PC-3 (cell line): ENCODE results near the gene SLC19A2. TPM values are rescaled to one million over a fixed set of nuclear protein-coding genes. Genes with fewer than 3 reads are reported as not detected.

Experiments used
- ATAC-seq: fragments of 200-7000 bp; cut with Tn5 transposase; 2 replicates; pipeline ENCODE4 v1.9.1; 2020; ENCODE audit warnings: mild to moderate bottlenecking, moderate library complexity
- BruUV-seq: library from RNA; stranded (reverse); fragments of 400-500 nt; replicated peaks from 2 replicates; lab custom pipeline; 2021; lab: Mats Ljungman, UMichigan
- CTCF ChIA-PET: fragments of 300-600 bp; sonication (Branson Sonifier 250); formaldehyde crosslinking; loops from one replicate; lab custom pipeline; 2022; ENCODE audit warnings: antibody characterized with exemption; lab: Charles Lee
- POLR2A ChIA-PET: fragments of 300-600 bp; sonication (Branson Sonifier 250); formaldehyde crosslinking; loops from one replicate; lab custom pipeline; 2022; ENCODE audit warnings: antibody characterized with exemption; ENCODE audit not compliant: unreplicated experiment; lab: Charles Lee
- DNase-seq: peaks from one replicate; pipeline ENCODE4 v3.0.0-alpha.2; 2015
- H2AFZ ChIP-seq: fragments of 300-600 bp; sonication (generic); 2 replicates; pipeline ENCODE4 v1.6.0; 2016; ENCODE audit warnings: antibody characterized with exemption, low read length
- H3F3A ChIP-seq: fragments of 300-600 bp; sonication (generic); one replicate; pipeline ENCODE4 v1.6.0; 2017; ENCODE audit warnings: antibody characterized with exemption, low read length, control low read depth, mild to moderate bottlenecking; ENCODE audit not compliant: unreplicated experiment
- H3K27ac ChIP-seq: fragments of 300-600 bp; sonication (generic); 2 replicates; pipeline ENCODE4 v1.5.1; 2016; ENCODE audit warnings: mild to moderate bottlenecking, low read length
- H3K27me3 ChIP-seq: fragments of 300-600 bp; sonication (generic); 2 replicates; pipeline ENCODE4 v1.6.1; 2016; ENCODE audit warnings: low read length, mixed read lengths
- H3K36me3 ChIP-seq: fragments of 300-600 bp; sonication (generic); 2 replicates; pipeline ENCODE4 v1.6.1; 2016; ENCODE audit warnings: low read depth, mixed run types, low read length, mixed read lengths
- H3K4me1 ChIP-seq: fragments of 300-600 bp; sonication (generic); 2 replicates; pipeline ENCODE4 v1.5.1; 2016; ENCODE audit warnings: low read length; ENCODE audit not compliant: insufficient read depth
- H3K4me2 ChIP-seq: fragments of 300-600 bp; sonication (generic); 2 replicates; pipeline ENCODE4 v1.6.0; 2016; ENCODE audit warnings: low read length
- H3K4me3 ChIP-seq: fragments of 300-600 bp; sonication (generic); 2 replicates; pipeline ENCODE4 v1.5.1; 2016; ENCODE audit warnings: mild to moderate bottlenecking, low read length, mixed read lengths
- H3K79me2 ChIP-seq: fragments of 300-600 bp; sonication (generic); 2 replicates; pipeline ENCODE4 v1.6.1; 2017; ENCODE audit warnings: low read length, mixed read lengths
- H3K9ac ChIP-seq: fragments of 300-600 bp; sonication (generic); 2 replicates; pipeline ENCODE4 v1.6.0; 2016; ENCODE audit warnings: mild to moderate bottlenecking, low read length
- H3K9me2 ChIP-seq: fragments of 300-600 bp; sonication (generic); replicated peaks from 2 replicates; pipeline ENCODE4 v1.6.1; 2016; ENCODE audit warnings: mixed run types, low read length, mixed read lengths
- H3K9me3 ChIP-seq: fragments of 300-600 bp; sonication (generic); 2 replicates; pipeline ENCODE4 v1.6.1; 2016; ENCODE audit warnings: low read length, mixed read lengths
- H4K20me1 ChIP-seq: fragments of 300-600 bp; sonication (generic); 2 replicates; pipeline ENCODE4 v1.6.1; 2016; ENCODE audit warnings: low read length, mixed read lengths
- EZH2 ChIP-seq: fragments of 300-600 bp; sonication (generic); IDR thresholded peaks from one replicate; pipeline ENCODE4 v1.6.1; 2017; ENCODE audit warnings: antibody characterized with exemption, mild to moderate bottlenecking, low read length; ENCODE audit not compliant: unreplicated experiment
- EZH2phosphoT487 ChIP-seq: fragments of 300-600 bp; sonication (generic); IDR thresholded peaks from 2 replicates; pipeline ENCODE4 v1.6.1; 2018; ENCODE audit warnings: mild to moderate bottlenecking, antibody characterized with exemption, low read length, borderline replicate concordance
- intact Hi-C: fragments of 100-400 bp; cut with micrococcal nuclease; formaldehyde crosslinking; loops from 2 replicates; pipeline ENCODE4 v1.9.0; 2023
- total RNA-seq: library from RNA; depleted of rRNA; stranded (reverse); fragments of >200 nt; gene quantifications from 2 replicates; pipeline ENCODE4 v1.2.3, GENCODE V29; 2014
- TF ChIP-seq, protein P1 (sequence below): fragments of 300-600 bp; sonication (generic); conservative IDR thresholded peaks from 2 replicates; pipeline ENCODE4 v1.5.1; 2017; ENCODE audit warnings: antibody characterized with exemption, low read depth, mild to moderate bottlenecking, low read length

The SLC19A2 gene
- total RNA-seq, 1 experiment from 2014 or later = 11.0 TPM

DNA sequence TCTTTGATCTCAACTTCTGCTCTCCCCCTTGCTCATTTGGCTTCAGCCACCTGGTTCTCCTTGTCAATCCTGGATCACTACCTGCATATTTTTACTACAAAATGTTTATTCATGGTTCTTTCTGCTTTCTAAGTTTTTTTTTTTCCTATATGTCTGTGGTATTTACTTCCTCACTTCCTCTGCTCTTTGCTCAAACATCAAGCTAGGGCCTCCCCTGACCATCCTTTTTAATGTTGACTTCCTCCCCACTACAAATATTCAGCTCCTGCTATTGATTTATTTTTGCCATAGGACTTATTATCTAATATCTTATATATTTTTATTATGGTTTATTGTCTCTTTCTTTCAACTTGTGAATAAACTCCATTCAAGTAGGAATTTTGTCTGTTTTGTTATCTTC lies 14.1 kb upstream of the SLC19A2 start:
- ChIA-PET POLR2A (no interaction called here), CTCF (no interaction called here)
- ATAC-seq (no peak), DNase-seq (no peak)
- Histone ChIP-seq H3K4me1 (peaks cover 4% of the 10 kb centered on the region; the same call in 1 of the 2 replicates), H4K20me1 (no peaks in the 10 kb centered on the region), H3F3A (no peaks in the 10 kb centered on the region), H3K36me3 (no peaks in the 10 kb centered on the region), H3K4me2 (no peak overlapping the region), H3K9ac (no peak overlapping the region), H3K9me3 (no peaks in the 10 kb centered on the region), H2AFZ (no peak overlapping the region), H3K9me2 (no peaks in the 10 kb centered on the region), H3K4me3 (no peak overlapping the region), H3K79me2 (no peaks in the 10 kb centered on the region), H3K27ac (no peak overlapping the region), H3K27me3 (no peaks in the 10 kb centered on the region)
- no TSS peak for BruUV-seq
- TF ChIP-seq, protein P1, sequence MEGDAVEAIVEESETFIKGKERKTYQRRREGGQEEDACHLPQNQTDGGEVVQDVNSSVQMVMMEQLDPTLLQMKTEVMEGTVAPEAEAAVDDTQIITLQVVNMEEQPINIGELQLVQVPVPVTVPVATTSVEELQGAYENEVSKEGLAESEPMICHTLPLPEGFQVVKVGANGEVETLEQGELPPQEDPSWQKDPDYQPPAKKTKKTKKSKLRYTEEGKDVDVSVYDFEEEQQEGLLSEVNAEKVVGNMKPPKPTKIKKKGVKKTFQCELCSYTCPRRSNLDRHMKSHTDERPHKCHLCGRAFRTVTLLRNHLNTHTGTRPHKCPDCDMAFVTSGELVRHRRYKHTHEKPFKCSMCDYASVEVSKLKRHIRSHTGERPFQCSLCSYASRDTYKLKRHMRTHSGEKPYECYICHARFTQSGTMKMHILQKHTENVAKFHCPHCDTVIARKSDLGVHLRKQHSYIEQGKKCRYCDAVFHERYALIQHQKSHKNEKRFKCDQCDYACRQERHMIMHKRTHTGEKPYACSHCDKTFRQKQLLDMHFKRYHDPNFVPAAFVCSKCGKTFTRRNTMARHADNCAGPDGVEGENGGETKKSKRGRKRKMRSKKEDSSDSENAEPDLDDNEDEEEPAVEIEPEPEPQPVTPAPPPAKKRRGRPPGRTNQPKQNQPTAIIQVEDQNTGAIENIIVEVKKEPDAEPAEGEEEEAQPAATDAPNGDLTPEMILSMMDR = no peak
- TF ChIP-seq EZH2 (no peak), EZH2phosphoT487 (no peak)
- intact Hi-C loops = no loop called here

DNA sequence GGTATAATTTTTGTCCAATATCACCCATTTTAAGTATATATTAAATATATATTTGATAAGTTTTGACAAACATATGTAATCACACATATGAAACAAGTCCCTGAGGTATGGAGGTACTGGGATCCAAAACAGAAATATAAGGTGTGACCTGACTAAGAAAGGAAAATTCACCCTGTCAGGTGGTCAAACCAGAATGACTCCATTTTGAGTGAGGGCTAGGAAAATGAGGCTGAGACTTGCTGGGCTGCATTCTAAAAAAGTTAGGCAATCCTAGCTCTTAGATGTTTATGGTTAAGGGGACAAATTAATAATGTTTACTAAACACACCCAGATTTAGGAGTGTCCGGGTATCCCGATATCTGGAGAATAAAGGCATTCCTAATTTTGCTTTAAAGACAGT lies 11.6 kb upstream of the SLC19A2 start:
- Histone ChIP-seq H3K9ac (no peak overlapping the region), H3K79me2 (no peaks in the 10 kb centered on the region), H3K4me2 (no peak overlapping the region), H3K9me2 (no peaks in the 10 kb centered on the region), H3K4me3 (no peak overlapping the region), H2AFZ (no peak overlapping the region), H3K36me3 (no peaks in the 10 kb centered on the region), H3K27me3 (no peaks in the 10 kb centered on the region), H4K20me1 (no peaks in the 10 kb centered on the region), H3K4me1 (peaks cover 4% of the 10 kb centered on the region; the same call in 1 of the 2 replicates), H3K27ac (no peak overlapping the region), H3K9me3 (no peaks in the 10 kb centered on the region), H3F3A (no peaks in the 10 kb centered on the region)
- TF ChIP-seq, protein P1 = no peak
- TF ChIP-seq EZH2phosphoT487 (no peak), EZH2 (no peak)
- CTCF ChIA-PET = no interaction called here
- no TSS peak for BruUV-seq
- POLR2A ChIA-PET = no interaction called here
- intact Hi-C loops = no loop called here
- no peak for ATAC-seq
- peak; percentile 48 for DNase-seq

GRCh38 chr1:169495916-169496315 lies 10.2 kb upstream of the SLC19A2 start:
- BruUV-seq = no TSS peak
- Histone ChIP-seq H2AFZ (no peak overlapping the region), H3K4me1 (peaks cover 4% of the 10 kb centered on the region; the same call in 1 of the 2 replicates), H3K4me3 (no peak overlapping the region), H4K20me1 (no peaks in the 10 kb centered on the region), H3K9me3 (no peaks in the 10 kb centered on the region), H3K9me2 (no peaks in the 10 kb centered on the region), H3F3A (no peaks in the 10 kb centered on the region), H3K4me2 (no peak overlapping the region), H3K36me3 (no peaks in the 10 kb centered on the region), H3K9ac (no peak overlapping the region), H3K27me3 (no peaks in the 10 kb centered on the region), H3K79me2 (no peaks in the 10 kb centered on the region), H3K27ac (no peak overlapping the region)
- ChIA-PET CTCF (no interaction called here), POLR2A (no interaction called here)
- ATAC-seq = peak; percentile 51; the same call in 1 of the 2 replicates
- intact Hi-C loops = no loop called here
- DNase-seq = no peak
- TF ChIP-seq, protein P1 = no peak
- no peak for TF ChIP-seq EZH2phosphoT487
- no peak for TF ChIP-seq EZH2
